Stimulated activated naive CD8-positive, alpha-beta T cell treated with anti-CD3 and anti-CD28 coated beads, Interleukin-15, Interleukin-2, amounts not matched to agents 100 U/mL and 50 U/mL, for 24 hours (primary cell): ENCODE data around the gene KCNIP1.
A peak's percentile ranks its signal among the peaks of the same experiment; 100 is the strongest.

ENCODE experiments used
- ATAC-seq: fragments of 150-1000 bp; cut with Tn5 transposase; one replicate; pipeline ENCODE4 v1.10.0; 2021
- DNase-seq: peaks from one replicate; pipeline ENCODE4 v3.0.0; 2021

KCNIP1 gene

GRCh38 chr5:170628691-170629565 is 125.1 kb downstream of the KCNIP1 start:
- no peak for ATAC-seq
- DNase-seq: no peak

DNA sequence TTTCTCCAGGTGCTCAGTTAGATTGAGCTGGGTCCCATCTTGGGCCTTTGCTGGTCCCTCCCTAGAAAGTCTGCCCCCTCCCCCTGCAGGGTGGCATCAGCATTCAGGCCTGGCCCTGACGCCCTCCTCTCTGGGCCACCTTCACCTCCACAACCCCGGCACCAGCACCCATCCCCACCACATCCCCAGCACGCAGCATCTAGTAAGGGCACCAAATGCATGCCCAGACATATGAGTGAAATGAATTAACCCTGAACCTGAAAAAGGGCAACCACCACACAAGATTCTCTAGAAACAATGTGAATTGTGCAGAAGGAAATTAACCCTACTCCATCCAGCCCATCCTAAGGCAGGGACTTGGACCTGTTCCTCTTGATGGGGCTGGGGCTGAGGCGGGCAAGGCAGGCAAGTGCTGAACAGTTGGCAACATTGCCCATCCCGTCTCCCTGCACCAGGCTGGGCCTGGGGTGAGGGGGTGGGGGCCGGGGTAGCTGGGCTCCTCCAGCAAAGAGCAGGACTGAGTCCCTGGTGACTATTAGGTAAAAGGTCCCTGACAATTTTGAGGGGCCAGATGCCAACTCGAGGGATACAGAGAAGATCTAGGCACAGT is 125.9 kb downstream of the KCNIP1 start:
- DNase-seq: no peak
- ATAC-seq: no peak

- no peak for DNase-seq
- no peak for ATAC-seq
These were observed 126.4 kb downstream of the KCNIP1 start for GRCh38 chr5:170630226-170630625.

GRCh38 chr5:170630711-170631141 is 126.9 kb downstream of the KCNIP1 start:
- no peak for ATAC-seq

DNA sequence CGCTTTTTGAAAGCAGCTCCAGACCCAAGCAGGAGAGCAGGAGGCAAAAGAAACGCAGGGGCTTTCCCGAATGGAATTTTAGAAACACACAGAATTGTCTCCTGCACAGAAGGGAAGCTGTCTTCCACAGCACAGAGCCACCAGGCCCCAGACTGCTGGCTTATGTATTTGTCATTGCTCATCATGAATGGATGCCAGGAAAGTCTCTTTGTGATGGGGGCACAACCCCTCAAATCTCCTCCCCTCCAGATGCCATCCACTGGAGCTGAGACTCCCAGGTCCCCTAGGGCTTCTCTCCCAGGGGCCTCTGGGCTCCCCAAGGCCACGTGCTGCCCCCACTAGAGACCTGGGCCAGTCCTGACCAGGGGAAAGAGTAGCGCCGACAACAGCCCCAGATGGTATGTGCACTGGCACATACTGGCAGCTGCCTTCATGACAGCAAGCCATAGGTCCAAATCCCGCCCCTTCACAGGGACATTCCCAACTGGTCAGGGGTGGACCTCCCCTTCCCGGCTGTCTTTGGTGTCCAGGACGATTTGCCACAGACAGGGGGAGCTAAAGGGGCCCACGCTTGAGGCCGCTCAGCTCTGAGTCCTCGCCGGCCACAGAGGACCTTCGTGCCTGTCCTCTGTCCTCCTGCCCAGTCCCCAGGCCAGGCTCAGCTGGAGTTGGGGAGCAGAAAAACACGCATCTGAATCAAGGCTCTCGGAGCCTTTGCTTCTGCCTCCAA is 127.8 kb downstream of the KCNIP1 start:
- DNase-seq (no peak), ATAC-seq (no peak)

More at GRCh38 chr5:170630711-170631141, 126.9 kb downstream of the KCNIP1 start:
- no peak for DNase-seq

DNA sequence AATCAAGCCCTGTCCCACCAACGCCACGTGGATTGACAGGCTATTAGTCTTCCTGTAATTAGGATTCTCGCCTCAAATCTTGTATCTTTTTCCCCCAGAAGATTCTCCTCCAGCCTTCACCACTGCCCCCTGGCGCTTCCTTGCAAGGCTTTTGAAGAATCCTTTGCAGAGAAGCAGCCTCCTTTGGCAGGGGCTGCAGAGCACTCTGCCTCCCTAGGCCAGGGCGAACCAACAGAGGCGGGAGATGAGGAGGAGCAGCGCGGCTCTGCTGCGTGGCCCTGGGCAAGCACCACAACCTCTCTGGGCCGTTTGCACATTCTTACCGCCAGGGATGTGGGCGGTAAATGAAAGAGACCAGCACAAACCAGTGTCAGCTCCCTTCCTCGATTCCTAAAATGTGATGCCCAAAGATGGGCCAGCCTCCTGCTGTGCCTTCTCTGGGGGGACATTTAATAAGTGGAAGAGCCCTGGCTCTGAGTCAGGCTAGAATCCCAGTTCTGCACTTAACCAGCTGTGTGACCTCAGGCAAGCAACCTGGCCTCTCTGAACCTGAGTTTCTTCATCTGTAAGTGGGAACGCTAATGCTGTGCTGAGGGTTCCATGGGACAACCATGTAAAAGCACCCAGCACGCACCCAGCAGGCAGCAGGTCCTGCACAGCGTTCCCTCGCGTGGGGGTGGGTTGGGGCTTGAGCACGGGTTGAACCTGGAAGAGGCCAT is 128.6 kb downstream of the KCNIP1 start:
- ATAC-seq (no peak), DNase-seq (no peak)

GRCh38 chr5:170632985-170633234 is 129.1 kb downstream of the KCNIP1 start:
- peak; percentile 72 for DNase-seq
- peak; percentile 50 for ATAC-seq

- no peak for DNase-seq
- ATAC-seq: peak; percentile 22
These were observed 129.6 kb downstream of the KCNIP1 start for GRCh38 chr5:170633235-170634081.

DNA sequence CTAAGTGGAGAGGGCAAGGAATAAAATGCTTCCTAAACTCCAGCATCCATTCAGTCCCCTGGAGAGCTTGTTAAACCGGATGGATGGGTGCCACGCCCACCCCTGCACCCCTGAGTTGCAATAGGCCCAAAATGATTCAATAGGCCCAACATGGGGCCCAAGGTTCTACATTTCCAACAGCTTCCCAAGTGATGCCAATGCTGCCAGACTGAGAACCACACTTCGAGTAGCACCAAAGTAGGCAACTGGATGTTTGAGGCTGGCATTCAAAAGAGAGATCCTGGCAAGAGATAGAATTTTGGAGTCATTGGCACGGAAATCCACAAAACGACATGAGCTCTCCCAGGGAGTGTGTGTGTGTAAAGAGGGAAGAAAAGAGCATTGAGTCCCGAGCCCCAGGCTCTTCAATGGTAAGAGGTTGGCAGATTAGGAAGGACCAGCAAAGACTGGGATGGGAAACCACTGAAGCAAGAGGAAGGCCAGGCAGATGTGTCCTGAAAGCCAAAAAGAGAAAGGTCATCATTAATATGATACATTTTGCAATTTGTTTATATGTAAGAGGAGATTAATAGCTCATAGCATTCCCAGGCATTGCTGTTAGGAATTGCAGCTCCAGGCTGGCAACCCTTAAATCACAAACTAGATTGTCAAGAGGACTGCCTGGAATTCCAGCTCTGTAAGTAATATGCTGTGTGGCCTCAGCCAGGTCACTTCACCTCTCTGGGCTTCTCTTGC is 130.6 kb downstream of the KCNIP1 start:
- DNase-seq: no peak
- no peak for ATAC-seq

- ATAC-seq (no peak), DNase-seq (no peak)
These were observed 131.9 kb downstream of the KCNIP1 start for GRCh38 chr5:170635706-170636105.

DNA sequence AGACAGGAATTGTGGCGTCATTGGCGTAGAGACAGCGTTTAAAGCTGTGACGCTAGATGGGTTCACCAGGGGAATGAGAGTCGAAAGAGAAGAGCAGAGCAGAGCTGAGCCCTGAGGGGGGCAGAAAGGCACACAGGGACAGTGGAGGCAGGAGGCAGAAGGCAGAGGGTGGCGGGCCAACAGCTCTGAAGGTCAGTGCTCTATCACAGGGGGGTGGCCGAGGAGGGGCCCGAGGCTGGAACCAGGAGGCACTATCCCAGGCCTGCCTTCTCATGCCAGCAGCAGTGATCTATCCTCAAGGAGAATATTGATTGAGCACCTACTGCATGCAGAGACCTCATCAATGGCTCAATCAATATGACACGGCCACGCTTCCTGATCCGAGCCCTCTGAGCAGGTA is 132.4 kb downstream of the KCNIP1 start:
- DNase-seq: no peak
- ATAC-seq: no peak

GRCh38 chr5:170636801-170637477 is 133.1 kb downstream of the KCNIP1 start:
- ATAC-seq: no peak
- no peak for DNase-seq

DNA sequence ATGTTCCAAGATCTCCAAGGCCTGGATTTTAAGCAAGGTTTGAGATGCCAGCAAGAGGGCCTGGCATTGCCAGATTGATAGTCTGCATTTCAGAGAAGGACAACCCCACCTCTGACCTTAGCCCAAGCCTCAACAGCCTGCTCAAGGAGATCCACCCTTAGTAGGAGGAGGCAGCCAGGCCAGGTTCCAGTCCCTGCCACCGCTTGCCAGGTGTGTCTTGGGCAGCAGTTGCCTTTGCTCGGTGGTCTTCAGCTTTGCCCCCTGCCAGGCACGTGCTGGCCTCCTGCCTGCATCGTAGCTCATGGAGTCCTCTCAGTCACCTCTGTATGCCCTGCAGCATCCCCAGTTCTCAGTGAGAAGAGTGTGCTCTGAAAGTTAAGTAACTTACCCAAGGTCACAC is 134.2 kb downstream of the KCNIP1 start:
- no peak for DNase-seq
- ATAC-seq: no peak

- DNase-seq (peak; percentile 79), ATAC-seq (peak; percentile 47)
These were observed 134.8 kb downstream of the KCNIP1 start for GRCh38 chr5:170638454-170639220.

GRCh38 chr5:170639221-170639925 is 135.6 kb downstream of the KCNIP1 start:
- DNase-seq (no peak), ATAC-seq (no peak)

- ATAC-seq (no peak), DNase-seq (no peak)
These were observed 137.1 kb downstream of the KCNIP1 start for GRCh38 chr5:170640731-170641588.

DNA sequence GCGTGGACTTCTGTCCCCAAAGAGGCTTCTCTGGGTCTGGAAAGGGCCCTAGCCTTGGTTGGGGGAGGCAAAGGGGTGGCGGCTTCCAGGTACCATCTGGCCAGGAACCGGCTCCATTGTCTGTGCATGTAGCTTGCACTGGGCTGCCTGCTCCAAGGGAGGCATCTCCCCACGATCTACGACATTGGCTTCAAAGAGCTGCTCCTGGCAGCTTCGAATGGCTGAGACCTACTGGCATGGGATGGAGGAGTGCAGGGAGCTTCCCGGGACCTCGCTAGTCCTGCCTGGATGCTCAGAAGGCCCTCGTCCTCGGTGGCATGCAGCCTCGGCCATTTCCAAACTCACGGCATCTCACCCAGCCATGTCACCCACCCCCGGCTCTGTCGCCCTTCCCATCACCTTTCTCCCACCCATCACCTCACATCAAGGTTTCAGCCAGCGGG is 137.8 kb downstream of the KCNIP1 start:
- no peak for ATAC-seq

More for the DNA sequence above, 137.8 kb downstream of the KCNIP1 start:
- DNase-seq: no peak
